GM23338 (cell line): Measurements from ENCODE around the gene RSPRY1.

Experiments
- CREB1 ChIP-seq: fragments of 250-450 bp; sonication (Bioruptor Pico); IDR thresholded peaks from 2 replicates; pipeline ENCODE4 v1.5.0; 2020; ENCODE audit warnings: low read depth, mild to moderate bottlenecking, moderate library complexity
- CTCF ChIP-seq, 2 experiments: fragments of 200-600 bp in 1 of 2; sonication (generic) in 1 of 2; conservative IDR thresholded peaks; 2 replicates each; pipeline versions ENCODE4 v1.5.1 to v1.6.1; 2016 to 2017; ENCODE audit warnings: antibody characterized with exemption in 2 of 2, low read depth in 2 of 2, mild to moderate bottlenecking in 2 of 2, moderate library complexity in 1 of 2
- ETS1 ChIP-seq: IDR thresholded peaks from 2 replicates; pipeline ENCODE4 v1.6.1; 2016; ENCODE audit warnings: antibody characterized with exemption
- EZH2 ChIP-seq: fragments of 200-600 bp; sonication (generic); IDR thresholded peaks from one replicate; pipeline ENCODE4 v1.8.0; 2017; ENCODE audit warnings: antibody characterized with exemption, mild to moderate bottlenecking, low read depth; ENCODE audit not compliant: unreplicated experiment
- EZH2phosphoT487 ChIP-seq: fragments of 200-600 bp; sonication (generic); IDR thresholded peaks from one replicate; pipeline ENCODE4 v1.8.1; 2018; ENCODE audit warnings: antibody characterized with exemption; ENCODE audit not compliant: unreplicated experiment
- NANOG ChIP-seq: IDR thresholded peaks from 2 replicates; pipeline ENCODE4 v1.6.1; 2016; ENCODE audit warnings: antibody characterized with exemption, borderline replicate concordance
- POLR2AphosphoS5 ChIP-seq: IDR thresholded peaks from 2 replicates; pipeline ENCODE4 v1.6.1; 2016; ENCODE audit warnings: antibody characterized with exemption, low read depth
- REST ChIP-seq: IDR thresholded peaks from one replicate; pipeline ENCODE4 v1.6.1; 2018; ENCODE audit warnings: antibody characterized with exemption; ENCODE audit not compliant: unreplicated experiment
- STAT1 ChIP-seq: IDR thresholded peaks from one replicate; pipeline ENCODE4 v1.6.1; 2016; ENCODE audit warnings: antibody characterized with exemption; ENCODE audit not compliant: unreplicated experiment

GRCh38 chr16:57233944-57234706 is 48.0 kb downstream of the RSPRY1 start:
- no peak for TF ChIP-seq CTCF (conservative IDR thresholded peaks at IDR 0.05; ENCODE audit: low read depth in 2 of 2)
- no peak for TF ChIP-seq POLR2AphosphoS5
- no peak for TF ChIP-seq EZH2phosphoT487
- no peak for TF ChIP-seq EZH2
- TF ChIP-seq ETS1 = no peak
- no peak for TF ChIP-seq STAT1
- no peak for TF ChIP-seq REST
- TF ChIP-seq NANOG = no peak
- TF ChIP-seq CREB1 (CRISPR knock-in tag) = no peak
